Measurements from ENCODE around the gene ABL1.
"Not testable (repeated sequence)": the region's sequence is repeated elsewhere in the genome, so short reads cannot be mapped to it uniquely, and the experiment has no call there.

The ABL1 gene

GRCh38 chr9:130794923-130795495, 40.0 kb upstream of the ABL1 start:
- no peak for TF ChIP-seq CTCF (IDR thresholded peaks at IDR 0.05; ENCODE audit: low read depth, low read length, missing control alignments)
- H3K4me3 ChIP-seq (ENCODE audit: low read depth, low read length) = no peak overlapping the region
- no peak for DNase-seq (ENCODE audit: low read depth)

- not testable (repeated sequence) for H3K4me3 ChIP-seq (ENCODE audit: low read depth, low read length); DNase-seq (ENCODE audit: low read depth)
These were observed 31.9 kb upstream of the ABL1 start for GRCh38 chr9:130803116-130803515.

DNA sequence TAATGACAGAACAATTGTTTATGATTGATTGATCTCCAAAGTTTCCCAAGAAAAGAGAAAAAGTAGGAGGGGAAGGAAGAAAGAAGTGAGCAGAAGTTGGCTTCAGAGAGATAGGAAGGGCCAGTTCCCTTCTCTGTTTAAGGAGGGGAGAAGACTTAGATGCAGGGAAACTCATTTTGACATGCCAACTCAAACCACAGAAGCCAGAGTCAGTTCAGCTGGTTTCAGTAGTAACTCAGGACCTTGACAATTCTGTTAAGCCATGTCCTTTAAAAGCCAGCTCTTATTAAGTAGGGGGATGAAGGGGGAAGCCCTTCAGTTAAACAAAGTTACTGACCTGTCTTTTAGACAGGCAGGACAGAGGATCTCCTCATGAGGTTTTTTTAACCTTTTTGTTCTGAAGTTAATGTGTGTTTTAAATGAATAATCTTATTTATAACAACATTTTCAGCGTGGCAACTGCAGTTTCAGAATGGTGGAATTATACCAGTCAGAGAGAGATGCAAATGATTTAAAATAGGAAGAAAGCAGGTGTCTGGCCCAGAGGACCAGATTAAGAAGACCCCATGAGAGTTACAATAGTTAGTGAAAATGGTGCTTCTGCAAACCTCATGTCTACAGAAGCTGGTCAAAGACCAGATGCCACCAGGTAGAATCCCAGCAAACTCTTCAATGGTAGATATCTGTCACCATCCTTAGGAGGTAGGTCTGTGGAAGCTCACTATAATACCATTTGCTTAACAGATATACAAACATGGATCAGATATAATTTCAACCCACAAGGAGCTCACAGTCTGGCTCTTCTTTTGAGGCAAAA, 29.3 kb upstream of the ABL1 start:
- no peak for TF ChIP-seq CTCF (IDR thresholded peaks at IDR 0.05; ENCODE audit: low read depth, low read length, missing control alignments)
- no peak overlapping the region for H3K4me3 ChIP-seq (ENCODE audit: low read depth, low read length)
- DNase-seq (ENCODE audit: low read depth) = peak; percentile 25

DNA sequence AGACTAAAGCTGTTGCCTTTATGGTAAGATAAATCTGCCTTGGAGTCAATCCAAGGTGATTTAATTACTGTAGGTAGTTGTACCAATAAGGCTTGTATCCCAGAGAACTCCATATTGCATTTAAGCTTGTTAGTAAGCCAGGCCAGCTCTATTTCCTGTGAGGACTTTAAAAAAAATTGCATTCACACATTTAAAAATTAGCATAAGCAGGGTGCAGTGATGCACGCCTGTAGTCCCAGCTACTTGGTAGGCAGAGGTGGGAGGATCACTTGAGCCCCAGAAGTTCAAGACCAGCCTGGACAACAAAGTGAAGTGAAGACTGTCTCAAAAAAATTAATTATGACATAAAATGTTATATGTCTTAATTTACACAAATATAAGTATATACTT, 28.7 kb upstream of the ABL1 start:
- no peak overlapping the region for H3K4me3 ChIP-seq (ENCODE audit: low read depth, low read length)
- DNase-seq (ENCODE audit: low read depth) = no peak
- no peak for TF ChIP-seq CTCF (IDR thresholded peaks at IDR 0.05; ENCODE audit: low read depth, low read length, missing control alignments)

DNA sequence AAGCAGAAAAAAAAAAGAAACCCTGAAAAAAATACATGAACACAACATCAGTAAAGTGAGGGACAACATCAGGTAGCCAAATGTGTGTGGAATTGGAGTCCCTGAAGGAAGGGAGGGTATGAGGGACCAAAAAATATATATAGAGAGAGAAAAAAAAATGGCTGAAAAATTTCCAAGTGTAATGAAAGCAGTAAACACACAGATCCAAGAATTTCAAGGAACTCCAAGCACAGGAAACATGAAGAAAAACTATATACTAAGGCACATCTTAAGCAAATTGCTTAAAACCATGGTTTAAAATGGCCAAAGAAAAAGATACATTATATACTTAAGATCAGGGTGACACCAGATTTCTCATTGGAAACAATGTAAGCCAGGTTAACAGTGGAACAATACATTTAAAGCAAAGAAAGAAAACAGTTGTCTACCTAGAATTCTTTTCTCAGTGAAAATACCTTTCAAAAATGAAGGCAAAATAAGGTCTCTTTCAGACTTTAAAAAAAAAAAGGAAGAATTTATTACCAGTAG, 24.4 kb upstream of the ABL1 start:
- H3K4me3 ChIP-seq (ENCODE audit: low read depth, low read length) = no peak overlapping the region
- TF ChIP-seq CTCF (IDR thresholded peaks at IDR 0.05; ENCODE audit: low read depth, low read length, missing control alignments) = no peak
- no peak for DNase-seq (ENCODE audit: low read depth)

DNA sequence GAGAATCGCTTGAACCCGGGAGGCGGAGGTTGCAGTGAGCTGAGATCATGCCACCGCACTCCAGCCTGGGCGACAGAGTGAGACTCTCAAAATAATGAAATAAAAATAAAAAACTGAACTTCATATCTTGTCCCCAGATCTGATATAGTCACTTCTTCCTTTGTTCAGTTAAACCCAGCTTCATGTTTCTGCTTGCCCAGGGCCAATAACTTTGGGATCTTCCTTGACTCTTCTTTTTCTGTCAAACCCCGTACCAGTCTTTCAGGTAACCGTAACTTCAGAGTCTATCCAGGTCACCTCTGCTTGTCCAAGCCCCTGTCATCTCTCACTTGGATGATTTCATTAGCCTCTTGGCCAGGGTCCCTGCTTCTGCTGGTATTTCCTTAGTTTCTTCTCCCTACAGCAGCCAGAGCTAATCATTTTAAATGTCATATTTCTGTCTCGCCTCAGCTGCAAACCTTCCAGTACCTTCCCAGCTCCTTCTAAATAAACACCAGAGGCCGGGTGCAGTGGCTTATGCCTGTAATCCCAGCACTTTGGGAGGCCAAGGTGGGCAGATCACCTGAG, 19.7 kb upstream of the ABL1 start:
- H3K4me3 ChIP-seq (ENCODE audit: low read depth, low read length) = no peak overlapping the region
- DNase-seq (ENCODE audit: low read depth) = no peak
- TF ChIP-seq CTCF (IDR thresholded peaks at IDR 0.05; ENCODE audit: low read depth, low read length, missing control alignments) = no peak

DNA sequence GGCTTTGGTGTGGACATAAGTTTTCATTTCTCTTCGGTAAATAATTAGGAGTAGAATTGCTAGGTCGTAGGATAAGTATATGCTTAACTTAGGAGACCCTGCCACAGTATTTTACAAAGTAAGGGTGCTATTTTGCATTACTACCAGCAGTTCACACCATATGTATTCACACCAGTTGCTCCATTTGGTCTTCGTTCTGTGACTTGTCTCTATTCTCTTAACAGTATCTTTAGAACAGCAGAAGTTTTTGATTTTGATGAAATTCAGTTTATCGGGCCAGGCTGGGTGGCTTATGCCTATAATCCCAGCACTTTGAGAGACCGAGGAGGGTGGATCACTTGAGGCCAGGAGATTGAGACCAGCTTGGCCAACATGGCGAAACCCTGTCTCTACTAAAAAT, 17.1 kb upstream of the ABL1 start:
- DNase-seq (ENCODE audit: low read depth) = no peak
- no peak overlapping the region for H3K4me3 ChIP-seq (ENCODE audit: low read depth, low read length)
- TF ChIP-seq CTCF (IDR thresholded peaks at IDR 0.05; ENCODE audit: low read depth, low read length, missing control alignments) = no peak

Data from GM12864 (cell line).